GM19099 (cell line): Measurements from ENCODE around the gene DLX6.

Experiments
- POLR2A ChIP-seq: IDR thresholded peaks from 3 replicates; pipeline ENCODE4 v1.6.1; 2011; ENCODE audit warnings: low read depth; ENCODE audit not compliant: insufficient read length; ENCODE audit errors: extremely low read depth

DLX6 gene

GRCh38 chr7:97013134-97013844, 7.9 kb downstream of the DLX6 start:
- no peak for TF ChIP-seq POLR2A

GRCh38 chr7:97013845-97014134, 8.4 kb downstream of the DLX6 start:
- TF ChIP-seq POLR2A = no peak

GRCh38 chr7:97014145-97014750, 8.9 kb downstream of the DLX6 start:
- TF ChIP-seq POLR2A = no peak

GRCh38 chr7:97015279-97015678, 9.9 kb downstream of the DLX6 start:
- no peak for TF ChIP-seq POLR2A

GRCh38 chr7:97015756-97016380, 10.5 kb downstream of the DLX6 start:
- no peak for TF ChIP-seq POLR2A

- no peak for TF ChIP-seq POLR2A
These were observed 11.2 kb downstream of the DLX6 start for GRCh38 chr7:97016381-97017191.

GRCh38 chr7:97017192-97018125, 12.1 kb downstream of the DLX6 start:
- no peak for TF ChIP-seq POLR2A

- TF ChIP-seq POLR2A = no peak
These were observed 12.8 kb downstream of the DLX6 start for GRCh38 chr7:97018126-97018601.

- no peak for TF ChIP-seq POLR2A
These were observed 13.6 kb downstream of the DLX6 start for GRCh38 chr7:97018791-97019531.

- TF ChIP-seq POLR2A = no peak
These were observed 14.4 kb downstream of the DLX6 start for GRCh38 chr7:97019710-97020225.

GRCh38 chr7:97020601-97020995, 15.2 kb downstream of the DLX6 start:
- no peak for TF ChIP-seq POLR2A

GRCh38 chr7:97020996-97021746, 15.8 kb downstream of the DLX6 start:
- no peak for TF ChIP-seq POLR2A
